IMR-90 (cell line): ENCODE data around the gene GGTLC2. TPM values are rescaled to one million over a fixed set of nuclear protein-coding genes. Genes with fewer than 3 reads are reported as not detected.

Experiments used
- ATAC-seq: fragments of 200-7000 bp; cut with Tn5 transposase; 2 replicates; pipeline ENCODE4 v1.9.1; 2020; ENCODE audit warnings: low read depth, mild to moderate bottlenecking, moderate library complexity
- BruUV-seq: library from RNA; stranded (reverse); fragments of 400-500 nt; replicated peaks from 2 replicates; lab custom pipeline; 2021; lab: Mats Ljungman, UMichigan
- CTCF ChIA-PET: fragments of 300-600 bp; formaldehyde crosslinking; extraction: SDS; loops from one replicate; lab custom pipeline; 2021; ENCODE audit warnings: antibody characterized with exemption; lab: Yijun Ruan, JAX
- POLR2A ChIA-PET: fragments of 300-600 bp; sonication (Branson Sonifier 250); formaldehyde crosslinking; loops from one replicate; lab custom pipeline; 2022; ENCODE audit warnings: antibody characterized with exemption; ENCODE audit not compliant: unreplicated experiment; lab: Charles Lee
- DNase-seq: peaks from one replicate; pipeline ENCODE4 v3.0.0; 2013
- H2AFZ ChIP-seq: replicated peaks from 2 replicates; pipeline ENCODE3; 2013; ENCODE audit warnings: low read length, mild to moderate bottlenecking; ENCODE audit not compliant: poor library complexity
- H2AK5ac ChIP-seq: 2 replicates; pipeline ENCODE4 v1.6.1; 2013; ENCODE audit warnings: low read depth, low read length, inconsistent platforms
- H2AK9ac ChIP-seq: replicated peaks from 2 replicates; pipeline ENCODE3; 2013; ENCODE audit warnings: mild to moderate bottlenecking, low read depth, low read length, moderate library complexity; ENCODE audit not compliant: poor library complexity
- H2BK120ac ChIP-seq: 2 replicates; pipeline ENCODE4 v1.6.1; 2013; ENCODE audit warnings: low read depth, low read length, inconsistent platforms
- H2BK15ac ChIP-seq: 3 replicates; pipeline ENCODE4 v1.6.1; 2013; ENCODE audit warnings: low read depth, low read length, inconsistent platforms
- H2BK20ac ChIP-seq: 2 replicates; pipeline ENCODE4 v1.6.1; 2013; ENCODE audit warnings: low read depth, mild to moderate bottlenecking, inconsistent platforms, low read length, moderate library complexity
- H2BK5ac ChIP-seq: 2 replicates; pipeline ENCODE4 v1.6.1; 2013; ENCODE audit warnings: mild to moderate bottlenecking, low read depth, low read length, inconsistent platforms; ENCODE audit not compliant: poor library complexity, severe bottlenecking
- H3K14ac ChIP-seq: replicated peaks from 2 replicates; pipeline ENCODE4 v1.6.1; 2013; ENCODE audit warnings: low read depth, low read length, inconsistent platforms
- H3K18ac ChIP-seq: 2 replicates; pipeline ENCODE4 v1.6.1; 2013; ENCODE audit warnings: low read depth, low read length, control low read depth
- H3K23ac ChIP-seq: 2 replicates; pipeline ENCODE4 v1.6.1; 2013; ENCODE audit warnings: low read depth, low read length, inconsistent platforms
- H3K27ac ChIP-seq: 2 replicates; pipeline ENCODE4 v1.5.1; 2013; ENCODE audit warnings: mild to moderate bottlenecking, control low read depth, low read length; ENCODE audit not compliant: insufficient read depth
- H3K27me3 ChIP-seq: 2 replicates; pipeline ENCODE4 v1.6.1; 2013; ENCODE audit warnings: low read length; ENCODE audit not compliant: control insufficient read depth, insufficient read depth
- H3K36me3 ChIP-seq: 2 replicates; pipeline ENCODE4 v1.6.1; 2013; ENCODE audit warnings: low read length, mixed read lengths; ENCODE audit not compliant: control insufficient read depth, insufficient read depth
- H3K4ac ChIP-seq: 2 replicates; pipeline ENCODE4 v1.6.1; 2013; ENCODE audit warnings: low read depth, low read length, inconsistent platforms
- H3K4me1 ChIP-seq: 2 replicates; pipeline ENCODE4 v1.6.1; 2013; ENCODE audit warnings: low read length, mixed read lengths; ENCODE audit not compliant: control insufficient read depth, insufficient read depth
- H3K4me2 ChIP-seq: 2 replicates; pipeline ENCODE4 v1.6.1; 2013; ENCODE audit warnings: low read depth, mild to moderate bottlenecking, control low read depth, low read length, moderate library complexity
- H3K4me3 ChIP-seq: 2 replicates; pipeline ENCODE4 v1.5.1; 2013; ENCODE audit warnings: low read depth, mild to moderate bottlenecking, control low read depth, low read length, moderate library complexity; ENCODE audit not compliant: insufficient read depth
- H3K56ac ChIP-seq: 2 replicates; pipeline ENCODE4 v1.6.1; 2013; ENCODE audit warnings: low read length, inconsistent platforms; ENCODE audit not compliant: insufficient read depth; ENCODE audit errors: extremely low read depth
- H3K79me1 ChIP-seq, 2 experiments: 2 replicates each; pipeline ENCODE4 v1.6.1; 2013; ENCODE audit warnings: low read length in 2 of 2, inconsistent platforms in 1 of 2, low read depth in 1 of 2
- H3K9ac ChIP-seq: 2 replicates; pipeline ENCODE4 v1.6.1; 2013; ENCODE audit warnings: low read depth, low read length, control low read depth
- H3K9me1 ChIP-seq: 2 replicates; pipeline ENCODE4 v1.6.1; 2013; ENCODE audit warnings: low read length, inconsistent platforms; ENCODE audit not compliant: insufficient read depth
- H3K9me3 ChIP-seq: 2 replicates; pipeline ENCODE4 v1.6.1; 2013; ENCODE audit warnings: low read length; ENCODE audit not compliant: control insufficient read depth, insufficient read depth
- H4K20me1 ChIP-seq: 2 replicates; pipeline ENCODE4 v1.6.1; 2013; ENCODE audit warnings: low read length, inconsistent platforms; ENCODE audit not compliant: insufficient read depth
- H4K5ac ChIP-seq: 2 replicates; pipeline ENCODE4 v1.6.1; 2013; ENCODE audit warnings: mild to moderate bottlenecking, low read depth, low read length, control low read depth
- H4K8ac ChIP-seq, 2 experiments: 2 replicates each; pipeline ENCODE4 v1.6.1; 2013; ENCODE audit warnings: low read depth in 2 of 2, low read length in 2 of 2, control low read depth in 1 of 2, inconsistent platforms in 1 of 2
- H4K91ac ChIP-seq: 2 replicates; pipeline ENCODE4 v1.6.1; 2013; ENCODE audit warnings: low read depth, low read length, inconsistent platforms; ENCODE audit not compliant: insufficient read depth
- BHLHE40 ChIP-seq: fragments of 150-350 bp; IDR thresholded peaks from 2 replicates; pipeline ENCODE4 v1.6.1; 2016; ENCODE audit warnings: mild to moderate bottlenecking, low read depth, low read length
- CEBPB ChIP-seq: IDR thresholded peaks from 2 replicates; pipeline ENCODE4 v1.6.1; 2012; ENCODE audit warnings: low read depth, low read length, improper control_type of control experiment
- CHD1 ChIP-seq: IDR thresholded peaks from 2 replicates; pipeline ENCODE4 v1.6.1; 2012; ENCODE audit warnings: low read depth, low read length, improper control_type of control experiment
- MXI1 ChIP-seq: IDR thresholded peaks from 2 replicates; pipeline ENCODE4 v1.6.1; 2012; ENCODE audit warnings: low read depth, mild to moderate bottlenecking, low read length, moderate library complexity, borderline replicate concordance
- NFE2L2 ChIP-seq: fragments of 150-350 bp; IDR thresholded peaks from 2 replicates; pipeline ENCODE4 v1.6.1; 2016; ENCODE audit warnings: low read depth, mild to moderate bottlenecking, low read length
- POLR2A ChIP-seq: IDR thresholded peaks from 2 replicates; pipeline ENCODE4 v1.6.1; 2012; ENCODE audit warnings: mild to moderate bottlenecking, low read depth, low read length
- RAD21 ChIP-seq: IDR thresholded peaks from 2 replicates; pipeline ENCODE4 v1.6.1; 2012; ENCODE audit warnings: low read length, improper control_type of control experiment
- RCOR1 ChIP-seq: IDR thresholded peaks from 2 replicates; pipeline ENCODE4 v1.6.1; 2012; ENCODE audit warnings: mild to moderate bottlenecking, low read length, improper control_type of control experiment; ENCODE audit not compliant: insufficient replicate concordance
- SMC3 ChIP-seq: fragments of 150-350 bp; IDR thresholded peaks from 2 replicates; pipeline ENCODE4 v1.6.1; 2016; ENCODE audit warnings: low read depth, mild to moderate bottlenecking, antibody characterized with exemption, low read length, moderate library complexity
- WGBS, 2 experiments: methylation state at CpG; one replicate each; pipeline versions ENCODE4 v1.1.5 to v1.1.7; 2013; ENCODE audit warnings: missing lambda C conversion rate in 2 of 2; ENCODE audit not compliant: insufficient read length in 1 of 2; ENCODE audit errors: extremely low coverage in 2 of 2; 5-methylcytosine and 5-hydroxymethylcytosine counted together
- dilution Hi-C: fragments of 300-500 bp; cut with HindIII; formaldehyde crosslinking; loops from one replicate; pipeline ENCODE4 v1.14.3; 2018; ENCODE audit warnings: low sequenced_read_pairs; ENCODE audit not compliant: unreplicated experiment
- in situ Hi-C: fragments of 300-500 bp; cut with MboI; formaldehyde crosslinking; loops from 3 replicates; pipeline ENCODE4 v1.14.3; 2019; ENCODE audit warnings: low sequenced_read_pairs, inconsistent platforms, mixed read lengths
- intact Hi-C: fragments of 100-400 bp; cut with micrococcal nuclease; formaldehyde crosslinking; loops from 2 replicates; pipeline ENCODE4 v1.10.0; 2022
- polyA plus RNA-seq, 3 experiments: library from polyadenylated mRNA; depleted of rRNA; stranded (reverse); fragments of >200 nt; gene quantifications; 2 replicates each; pipeline ENCODE4 v1.2.3, GENCODE V29; 2012; ENCODE audit warnings: low replicate concordance in 1 of 3
- total RNA-seq: library from RNA; depleted of rRNA; stranded (reverse); fragments of >200 nt; gene quantifications from 2 replicates; pipeline ENCODE4 v1.2.3, GENCODE V29; 2012

The GGTLC2 gene
- total and polyA plus RNA-seq, 2 of the 4 experiments (the other 2 are of a cell fraction): 0.09 TPM; not detected in 1

DNA sequence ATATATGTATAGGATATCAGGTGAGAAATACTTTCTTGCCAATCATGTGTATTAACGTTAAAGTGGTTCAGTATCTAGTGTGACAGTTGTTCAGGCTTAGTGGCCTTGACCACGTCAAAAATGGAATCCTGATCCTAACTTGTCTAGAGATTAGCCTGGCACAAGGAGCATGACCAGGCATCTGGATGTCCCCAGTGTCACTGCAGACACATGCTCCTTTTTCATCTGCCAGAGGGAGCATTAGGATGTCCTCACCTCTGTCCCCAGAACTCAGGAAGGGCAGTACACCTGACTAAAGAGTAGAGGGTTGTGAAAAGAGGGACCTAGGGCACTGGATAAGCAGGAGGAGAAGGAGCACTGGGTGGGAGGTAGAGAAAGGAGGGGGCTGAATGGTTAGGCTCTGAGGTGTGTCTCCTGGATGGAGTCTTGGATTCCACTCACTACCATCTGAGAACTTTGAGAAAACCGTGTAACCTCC lies 40.9 kb upstream of the GGTLC2 start:
- Histone ChIP-seq H2AK5ac (no peak overlapping the region), H3K79me1 (no peaks in the 10 kb centered on the region), H4K91ac (no peak overlapping the region), H4K20me1 (no peaks in the 10 kb centered on the region), H2AK9ac (no peak overlapping the region), H3K9ac (no peak overlapping the region), H3K27ac (no peak overlapping the region), H3K4me1 (no peaks in the 10 kb centered on the region), H2BK15ac (no peak overlapping the region), H3K56ac (no peak overlapping the region), H3K9me3 (no peaks in the 10 kb centered on the region), H3K4ac (no peak overlapping the region), H3K4me3 (no peak overlapping the region), H3K14ac (no peak overlapping the region), H3K9me1 (no peaks in the 10 kb centered on the region), H4K5ac (no peak overlapping the region), H2AFZ (no peak overlapping the region), H2BK120ac (no peak overlapping the region), H2BK5ac (no peak overlapping the region), H3K23ac (no peak overlapping the region), H3K27me3 (peaks cover 10% of the 10 kb centered on the region), H3K36me3 (no peaks in the 10 kb centered on the region), H4K8ac (no peak overlapping the region), H3K4me2 (no peak overlapping the region), H2BK20ac (no peak overlapping the region), H3K18ac (no peak overlapping the region)
- dilution Hi-C loops: no loop called here
- ChIA-PET CTCF (no interaction called here), POLR2A (no interaction called here)
- in situ Hi-C loops: no loop called here
- BruUV-seq: no TSS peak
- intact Hi-C loops: no loop called here
- ATAC-seq (no peak), DNase-seq (no peak)
- no peak for TF ChIP-seq MXI1
- no peak for TF ChIP-seq CEBPB
- TF ChIP-seq CHD1: no peak
- TF ChIP-seq RCOR1: no peak
- TF ChIP-seq RAD21: no peak
- TF ChIP-seq BHLHE40: no peak
- TF ChIP-seq POLR2A: no peak
- no peak for TF ChIP-seq NFE2L2
- TF ChIP-seq SMC3: no peak
- no CpG with 5 or more reads among the region's 3 CpGs for WGBS, 2 experiments
